ENCODE measurements around the gene FIGNL1.

FIGNL1 gene, protein sequence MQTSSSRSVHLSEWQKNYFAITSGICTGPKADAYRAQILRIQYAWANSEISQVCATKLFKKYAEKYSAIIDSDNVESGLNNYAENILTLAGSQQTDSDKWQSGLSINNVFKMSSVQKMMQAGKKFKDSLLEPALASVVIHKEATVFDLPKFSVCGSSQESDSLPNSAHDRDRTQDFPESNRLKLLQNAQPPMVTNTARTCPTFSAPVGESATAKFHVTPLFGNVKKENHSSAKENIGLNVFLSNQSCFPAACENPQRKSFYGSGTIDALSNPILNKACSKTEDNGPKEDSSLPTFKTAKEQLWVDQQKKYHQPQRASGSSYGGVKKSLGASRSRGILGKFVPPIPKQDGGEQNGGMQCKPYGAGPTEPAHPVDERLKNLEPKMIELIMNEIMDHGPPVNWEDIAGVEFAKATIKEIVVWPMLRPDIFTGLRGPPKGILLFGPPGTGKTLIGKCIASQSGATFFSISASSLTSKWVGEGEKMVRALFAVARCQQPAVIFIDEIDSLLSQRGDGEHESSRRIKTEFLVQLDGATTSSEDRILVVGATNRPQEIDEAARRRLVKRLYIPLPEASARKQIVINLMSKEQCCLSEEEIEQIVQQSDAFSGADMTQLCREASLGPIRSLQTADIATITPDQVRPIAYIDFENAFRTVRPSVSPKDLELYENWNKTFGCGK

DNA sequence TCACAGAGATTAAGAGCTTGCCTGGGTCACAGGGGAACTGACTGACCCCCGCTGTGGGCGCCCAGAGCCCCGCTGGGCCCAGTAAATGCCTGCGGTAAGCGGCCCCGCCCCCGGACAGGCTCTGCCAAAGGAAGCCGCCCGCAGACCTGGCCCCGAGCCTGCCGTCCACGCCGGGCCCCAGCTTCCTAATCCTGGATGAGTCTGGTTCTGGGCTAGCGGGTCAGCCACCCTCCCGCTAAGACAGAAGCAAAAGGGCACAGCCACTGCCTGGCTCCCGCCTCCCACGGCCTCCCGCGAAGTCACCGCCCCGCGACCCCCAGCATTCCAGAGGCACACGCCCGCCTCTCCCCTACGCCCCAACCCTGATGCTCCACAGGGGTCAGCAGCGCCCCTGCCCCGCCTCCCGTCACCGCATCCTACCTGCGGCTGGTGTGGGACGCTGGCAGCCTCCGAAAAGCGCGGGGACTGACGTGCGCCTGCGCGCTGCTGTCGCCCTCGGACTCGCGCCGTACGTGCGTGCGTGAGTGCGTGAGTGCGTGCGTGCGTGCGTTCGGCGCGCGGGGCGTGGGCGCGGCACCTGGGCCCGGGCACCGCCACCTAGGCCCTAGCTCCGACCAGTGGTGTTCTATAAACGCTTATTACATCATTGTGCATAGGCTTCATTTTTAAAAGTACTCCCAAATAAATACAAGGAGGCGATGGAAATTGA lies at the start of gene FIGNL1:
TSS of gene FIGNL1 (minus strand) at position 470 of the 709 bp plus-strand sequence. CDS start 3,063 bp downstream, outside the sequence.
- DNase-seq (ENCODE audit: low read depth), result peak; percentile 38

DNA sequence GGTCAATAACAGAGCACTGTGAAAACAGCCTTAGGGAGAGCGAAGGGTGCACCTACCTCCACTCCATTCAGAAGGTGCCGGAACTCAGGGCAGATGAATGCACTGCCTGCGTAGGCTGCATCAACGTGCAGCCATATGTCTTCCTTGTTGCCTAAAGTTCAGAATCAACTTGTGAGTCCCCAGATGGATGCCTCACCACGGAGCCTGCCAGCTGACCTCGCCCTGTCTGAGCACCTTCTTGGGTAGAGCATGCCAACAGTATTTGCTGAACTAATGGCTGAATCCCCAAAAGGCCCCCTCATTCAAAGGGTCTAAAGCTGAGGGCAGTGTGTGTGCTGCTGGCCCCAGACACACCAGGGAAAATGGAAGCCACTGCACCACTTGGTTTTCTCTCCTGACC lies 48.9 kb upstream of the FIGNL1 start:
- no peak for DNase-seq (ENCODE audit: low read depth)

DNA sequence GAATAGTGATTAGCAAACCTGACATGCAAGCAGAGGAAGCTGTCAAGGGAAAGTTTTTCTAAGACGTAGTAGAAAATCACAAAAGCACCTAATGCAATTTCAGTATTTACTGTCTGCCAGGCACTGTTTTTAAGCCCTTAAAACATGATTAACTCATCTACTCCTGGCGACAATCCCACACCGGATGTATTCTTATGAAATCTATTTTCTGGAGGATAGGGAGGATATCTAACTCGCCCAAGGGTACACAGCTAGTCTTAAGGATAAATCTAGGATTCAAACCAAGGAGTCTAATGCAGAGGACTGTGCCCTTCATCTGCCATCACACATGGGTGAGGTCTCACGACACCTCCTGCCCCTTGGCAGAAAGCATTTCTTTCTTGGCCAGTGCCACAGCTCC lies 47.8 kb upstream of the FIGNL1 start:
- DNase-seq (ENCODE audit: low read depth), result no peak

DNA sequence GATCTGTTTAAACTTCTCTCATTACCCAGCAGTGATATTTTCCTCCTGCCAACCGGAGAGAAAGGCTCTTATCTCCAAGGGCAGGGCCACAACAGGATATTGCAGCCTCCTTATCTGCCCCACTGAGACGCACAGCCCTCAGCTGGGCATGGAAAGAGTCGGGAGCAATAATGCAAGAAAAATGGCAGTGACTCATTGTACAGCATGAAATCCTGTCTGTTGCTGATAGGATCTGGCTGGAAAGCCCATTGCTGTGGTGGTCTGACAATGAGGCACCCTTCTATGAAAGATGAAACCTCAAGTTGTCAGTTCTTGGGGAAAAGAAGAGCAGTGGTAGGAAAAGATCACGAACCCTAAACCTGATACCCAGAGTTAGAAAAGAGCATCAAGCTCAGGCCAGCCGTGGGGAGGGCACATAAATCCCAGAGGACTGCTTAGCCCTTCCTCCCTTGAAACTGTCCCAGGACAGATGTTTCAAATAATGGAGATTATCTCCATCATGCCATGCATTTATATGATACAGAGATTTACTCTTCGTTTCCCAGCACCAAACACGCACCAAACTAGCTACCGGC lies 47.0 kb upstream of the FIGNL1 start:
- DNase-seq (ENCODE audit: low read depth), result no peak

DNA sequence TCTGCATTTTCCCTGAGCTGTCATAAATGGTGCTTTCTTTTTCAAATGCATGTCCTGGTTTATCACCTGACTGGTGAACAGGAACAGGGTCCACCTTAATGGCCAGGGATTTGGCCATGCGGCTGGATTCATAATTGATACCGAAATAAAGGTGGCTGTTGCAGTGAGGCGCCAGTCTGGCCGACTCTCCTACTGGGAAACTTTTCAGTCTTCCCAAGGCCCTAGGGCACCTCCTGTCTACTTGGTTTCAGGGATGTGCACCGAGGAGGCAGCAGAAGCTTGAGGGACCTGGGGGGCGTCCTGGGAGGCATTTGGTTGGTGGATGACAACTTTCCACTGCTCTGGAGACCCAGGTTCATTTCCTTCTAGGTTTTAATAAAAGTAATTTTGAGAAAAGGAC lies 46.4 kb upstream of the FIGNL1 start:
- no peak for DNase-seq (ENCODE audit: low read depth)

DNA sequence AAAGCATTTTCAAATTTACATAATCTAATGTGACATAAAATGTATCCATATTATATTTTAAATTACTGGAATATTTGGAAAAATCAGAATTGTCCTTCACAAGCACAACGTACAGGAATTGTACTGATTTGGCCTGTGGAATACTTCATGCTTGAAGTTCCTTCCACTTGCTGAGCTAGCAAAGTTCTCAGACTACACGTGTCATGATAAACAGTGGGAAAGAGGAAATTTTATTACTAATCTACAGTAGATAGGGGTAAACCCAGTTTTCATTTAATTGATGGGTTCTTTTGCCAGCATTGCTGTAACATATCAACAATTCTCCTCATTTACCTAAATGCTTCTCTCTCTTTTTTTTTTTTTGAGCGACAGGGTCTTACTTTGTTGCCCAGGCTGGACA lies 45.6 kb upstream of the FIGNL1 start:
- no peak for DNase-seq (ENCODE audit: low read depth)

DNA sequence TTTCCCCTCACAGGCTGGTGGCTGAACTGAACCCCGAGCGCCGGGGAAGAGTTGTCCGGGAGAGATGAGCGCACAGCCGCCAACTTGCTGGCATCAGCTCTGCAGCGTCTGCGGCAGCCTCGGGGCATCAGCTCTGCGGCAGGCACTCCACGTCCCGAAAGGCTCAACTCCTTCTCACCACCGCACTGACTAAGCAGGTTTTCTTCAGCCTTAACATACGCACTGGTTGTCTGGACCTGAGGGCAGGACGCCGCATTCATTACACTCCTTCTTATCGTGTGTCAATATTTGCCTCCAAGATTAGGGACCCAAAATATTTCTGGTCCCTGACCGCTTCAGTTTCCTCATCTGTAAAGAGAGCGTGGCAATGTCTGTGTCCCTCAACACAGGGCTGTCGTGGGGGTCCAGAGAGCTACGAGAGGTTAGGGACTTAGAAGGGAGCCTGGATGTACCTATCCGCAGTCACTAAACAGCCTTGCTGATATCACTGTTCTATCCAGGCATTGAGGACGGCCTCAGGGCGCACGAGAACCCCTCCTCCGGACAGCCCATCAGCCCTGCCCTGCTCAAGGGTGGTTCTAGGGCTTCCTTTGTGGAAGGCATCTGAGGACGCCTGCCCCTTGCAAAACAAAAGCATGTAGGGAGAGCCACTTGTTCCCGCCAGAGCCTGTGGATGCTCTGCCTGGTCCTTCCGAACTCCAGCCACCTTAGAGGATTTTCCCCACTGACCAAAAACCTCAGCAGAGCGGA lies 42.8 kb upstream of the FIGNL1 start:
- DNase-seq (ENCODE audit: low read depth), result no peak

DNA sequence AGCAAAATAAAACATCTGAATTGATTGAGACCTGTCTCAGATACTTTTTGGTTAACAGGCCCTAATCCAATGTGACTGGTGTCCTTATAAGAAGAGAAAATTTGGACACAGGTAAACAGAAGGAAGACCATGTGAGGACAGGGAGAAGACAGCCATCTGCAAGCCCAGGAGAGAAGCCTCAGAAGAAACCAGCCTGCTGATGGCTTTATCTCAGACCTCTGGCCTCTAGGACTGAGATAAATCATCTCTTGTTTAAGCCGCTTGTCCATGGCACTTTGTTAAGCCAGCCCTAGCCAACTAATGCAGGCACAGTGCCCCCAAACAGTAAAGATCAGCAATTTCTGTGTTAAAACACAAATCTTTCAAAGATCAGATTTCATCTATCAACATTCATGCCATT lies 41.8 kb upstream of the FIGNL1 start:
- no peak for DNase-seq (ENCODE audit: low read depth)

DNA sequence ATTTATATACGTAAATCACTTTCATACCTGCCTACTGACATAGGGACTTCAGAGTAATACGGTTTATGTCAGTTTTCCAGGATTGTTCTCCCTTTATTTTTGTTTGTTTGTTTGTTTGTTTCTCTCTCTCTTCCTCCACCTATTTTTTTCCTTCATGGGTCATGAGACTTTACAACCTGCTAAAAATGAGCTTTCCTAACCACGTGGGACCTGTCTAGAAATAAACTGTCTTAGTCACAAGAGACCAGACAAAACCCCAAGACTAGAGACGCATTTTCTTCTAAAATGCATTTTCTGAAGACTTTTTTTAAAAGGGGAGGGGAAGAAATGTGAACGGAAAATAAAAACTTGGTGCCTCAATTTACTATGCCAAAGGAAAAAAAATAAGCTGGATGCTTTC lies 41.1 kb upstream of the FIGNL1 start:
- DNase-seq (ENCODE audit: low read depth), result no peak

DNA sequence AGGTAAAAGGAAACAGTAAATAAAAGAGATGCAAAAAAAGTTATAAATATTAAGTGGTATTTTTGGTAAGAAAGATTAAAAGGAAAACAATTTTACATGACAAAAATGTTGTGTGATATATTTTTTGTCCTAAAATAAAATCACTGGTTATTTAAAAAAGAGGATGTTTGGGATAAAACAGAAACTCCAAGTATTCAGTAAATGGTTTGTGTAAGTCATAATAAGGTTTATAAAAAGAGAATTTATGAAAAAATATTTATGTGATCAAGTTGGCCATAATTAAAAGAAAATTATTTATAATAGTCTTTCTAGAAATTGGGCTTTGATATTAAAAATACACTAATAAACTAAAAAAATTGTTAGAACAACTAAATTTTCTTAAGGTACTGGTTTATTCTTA lies 38.2 kb upstream of the FIGNL1 start:
- DNase-seq (ENCODE audit: low read depth), result no peak

DNA sequence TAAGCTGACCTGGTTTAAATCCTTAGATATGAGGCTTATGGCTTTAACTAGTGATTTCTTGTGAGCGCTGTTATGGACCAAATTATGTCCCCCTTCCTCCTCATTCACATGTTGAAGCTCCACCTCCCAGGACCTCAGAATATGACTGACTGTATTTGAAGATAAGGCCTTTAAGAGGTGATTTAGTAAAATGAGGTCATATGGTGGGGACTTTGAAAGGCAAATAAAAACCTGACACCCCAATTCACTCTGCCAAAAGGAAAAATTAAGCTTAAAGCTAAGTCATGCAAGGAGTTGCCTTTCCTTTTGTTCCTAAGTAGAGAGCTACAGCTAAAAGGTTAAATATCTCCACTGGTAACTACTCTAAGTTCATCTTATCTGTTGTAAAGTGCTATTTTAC lies 36.4 kb upstream of the FIGNL1 start:
- DNase-seq (ENCODE audit: low read depth), result no peak

DNA sequence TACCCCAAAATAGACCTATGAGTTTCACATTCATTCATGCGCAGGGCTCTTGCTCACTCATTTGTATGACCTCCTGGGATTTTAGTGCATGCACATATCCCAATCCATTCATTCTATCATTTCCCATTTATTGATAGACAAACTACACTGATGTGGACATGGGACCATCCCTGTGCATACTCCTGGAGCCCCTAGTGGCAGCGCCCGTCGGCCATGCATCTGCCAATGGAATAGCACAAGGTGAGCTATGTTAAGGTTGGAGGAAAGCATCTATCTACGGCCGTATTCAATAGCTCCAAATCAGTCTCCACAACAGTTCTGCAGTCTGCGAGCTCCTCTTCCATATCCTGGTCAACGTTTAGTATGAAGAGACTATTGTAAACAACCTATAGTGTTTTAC lies 31.7 kb upstream of the FIGNL1 start:
- no peak for DNase-seq (ENCODE audit: low read depth)

DNA sequence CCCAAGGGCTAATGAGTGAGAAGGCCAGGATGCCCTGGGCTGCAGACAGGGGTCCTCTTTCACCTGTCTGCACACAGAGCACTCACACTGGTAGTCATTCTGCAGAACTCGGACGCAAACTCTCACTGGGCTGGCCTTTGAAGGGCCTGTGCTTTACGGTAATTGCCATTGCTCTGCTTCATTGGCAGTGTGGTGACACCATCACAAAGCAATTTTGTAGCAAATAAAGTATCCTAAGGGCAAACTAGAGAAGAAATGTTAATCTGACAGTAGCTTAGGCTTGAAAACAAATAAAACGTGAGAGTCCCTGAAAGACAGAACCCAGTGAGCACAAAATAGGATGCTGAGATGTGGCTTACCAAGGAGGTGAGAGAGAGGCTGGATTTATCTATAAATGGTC lies 30.6 kb upstream of the FIGNL1 start:
- DNase-seq (ENCODE audit: low read depth), result no peak

DNA sequence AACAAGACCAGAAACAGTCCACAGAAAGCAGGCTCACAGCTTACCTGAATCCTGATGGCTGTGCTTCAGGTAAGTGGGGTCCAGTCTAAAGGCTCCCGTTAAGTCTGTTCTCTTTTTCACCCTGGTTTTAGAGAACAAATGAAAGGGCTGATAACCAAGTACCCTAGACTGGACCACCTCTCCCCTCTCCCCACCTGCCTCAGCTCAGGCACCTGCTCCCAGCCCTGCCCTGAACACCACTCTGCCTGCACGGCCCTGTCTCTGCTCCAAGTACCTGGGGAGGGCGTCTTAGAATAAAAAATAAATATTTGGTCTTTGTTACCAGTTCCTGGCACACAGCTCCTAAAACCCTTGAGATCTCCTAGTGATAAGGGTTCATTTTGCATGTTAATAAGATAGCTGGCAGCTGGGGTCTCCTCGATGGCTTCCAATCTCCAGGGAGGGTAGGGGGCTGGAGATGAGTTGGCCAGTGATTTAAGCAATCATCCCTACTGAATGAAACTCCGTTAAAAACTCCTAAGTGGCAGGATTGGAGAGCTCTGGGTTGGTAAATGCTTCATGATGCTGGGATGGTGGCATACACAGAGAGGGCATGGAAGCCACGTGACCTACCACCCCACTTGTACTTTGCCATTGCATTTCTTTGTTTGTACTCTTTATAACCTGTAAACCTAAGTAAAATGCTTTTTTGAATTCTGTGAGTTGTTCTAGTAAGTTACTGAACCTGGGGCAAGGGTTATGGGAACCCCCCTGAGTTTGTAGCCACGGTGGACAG lies 29.8 kb upstream of the FIGNL1 start:
- DNase-seq (ENCODE audit: low read depth), result no peak

DNA sequence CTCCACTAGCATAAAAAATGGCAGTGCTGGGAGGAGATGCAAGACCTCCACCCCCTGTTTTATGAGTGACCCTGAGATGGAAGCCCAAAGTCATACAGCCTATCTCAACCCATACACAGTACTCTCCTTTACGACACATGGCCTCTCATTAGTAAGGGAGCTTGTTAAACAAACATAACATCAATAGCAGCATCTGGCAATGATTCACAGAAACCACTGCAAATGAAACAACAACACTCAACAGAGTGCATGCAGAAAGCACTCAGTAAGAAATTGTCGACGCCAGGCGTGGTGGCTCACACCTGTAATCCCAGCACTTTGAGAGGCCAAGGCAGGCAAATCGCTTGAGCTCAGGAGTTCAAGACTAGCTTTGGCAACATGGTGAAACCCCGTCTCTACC lies 27.5 kb upstream of the FIGNL1 start:
- DNase-seq (ENCODE audit: low read depth), result no peak

DNA sequence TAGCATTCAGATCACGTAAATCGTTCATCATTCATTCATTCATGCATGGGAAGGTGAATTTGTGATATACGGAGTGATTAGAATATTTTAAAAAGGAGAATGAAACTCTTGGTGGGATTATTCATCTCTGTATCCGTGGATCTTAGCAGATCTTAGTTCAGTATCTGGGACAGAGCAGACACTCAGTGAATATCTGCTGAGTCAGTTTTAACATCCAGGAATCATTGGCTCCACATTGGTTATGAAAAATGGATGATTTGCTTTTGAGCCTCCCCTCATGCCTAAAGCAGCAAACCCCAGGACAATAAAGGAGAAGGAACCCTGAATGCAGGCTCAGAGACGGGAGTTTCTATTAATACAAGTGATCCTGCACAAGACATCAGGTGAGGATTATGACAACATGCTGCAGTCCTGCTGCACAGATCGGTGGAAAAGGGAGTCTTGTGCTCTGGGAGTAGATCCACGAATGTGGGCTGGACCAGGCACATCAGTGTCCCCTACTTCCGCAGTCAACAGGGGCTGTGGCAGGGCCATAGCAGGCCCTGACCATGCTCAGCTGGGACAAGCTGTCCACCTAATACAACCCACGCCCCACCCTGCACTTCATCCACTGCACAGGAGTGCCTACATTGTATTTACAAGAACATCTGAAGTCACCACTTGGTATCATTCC lies 26.9 kb upstream of the FIGNL1 start:
- no peak for DNase-seq (ENCODE audit: low read depth)

DNA sequence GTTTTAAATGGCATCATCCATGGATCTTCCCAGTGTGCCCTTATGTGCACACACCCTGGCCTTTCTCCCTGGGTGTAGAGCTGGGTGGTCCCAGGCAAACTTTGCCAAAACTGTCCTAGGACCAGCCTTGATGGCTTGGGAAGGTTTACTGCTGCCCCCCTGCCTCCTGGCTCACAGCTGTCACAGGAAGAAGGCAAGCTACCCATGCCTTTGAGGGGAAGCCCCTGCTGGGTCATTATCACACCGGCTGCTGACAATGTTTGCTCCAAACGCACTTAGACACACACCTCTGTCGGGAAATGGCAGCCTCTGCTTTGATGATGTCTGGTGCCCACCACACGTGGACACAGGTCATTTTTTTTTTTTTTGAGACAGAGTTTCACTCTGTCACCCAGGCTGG lies 25.2 kb upstream of the FIGNL1 start:
- DNase-seq (ENCODE audit: low read depth), result no peak

DNA sequence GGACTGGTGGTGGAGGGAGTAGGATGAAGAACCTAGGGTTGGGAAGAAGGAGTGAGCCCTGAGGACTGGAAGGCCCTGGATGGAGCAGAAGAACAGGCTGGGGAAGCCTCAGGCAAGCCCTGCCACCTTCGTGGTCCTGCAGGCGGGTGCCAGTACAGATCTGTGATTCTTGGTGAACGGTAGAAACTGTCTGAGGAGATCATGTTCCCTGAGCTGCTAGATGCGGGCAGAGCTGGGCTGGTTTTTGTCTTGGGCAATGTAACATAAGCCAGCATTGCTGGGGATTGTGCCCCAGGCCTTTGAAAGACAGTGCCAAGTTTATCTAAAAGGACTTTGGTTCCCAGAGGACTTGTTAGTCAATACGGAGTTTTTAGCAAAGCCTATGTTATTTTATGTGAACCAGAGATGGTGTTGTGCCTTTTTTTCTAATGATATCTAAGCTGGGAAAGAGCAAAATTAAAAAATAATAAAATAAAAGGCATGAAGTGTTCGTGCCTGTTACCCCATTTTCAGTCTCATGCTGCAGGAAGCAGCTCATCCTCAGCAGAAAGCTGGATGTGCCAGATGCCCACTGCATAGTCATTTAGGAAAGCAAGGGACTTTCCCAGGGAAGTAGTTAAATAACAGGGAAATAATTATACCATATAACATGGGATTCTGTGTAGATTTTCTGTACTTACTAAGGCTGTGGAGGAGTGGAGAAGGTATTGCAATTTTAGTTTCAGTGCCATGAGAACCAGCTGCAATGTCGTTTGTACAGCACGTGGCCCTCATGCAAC lies 24.4 kb upstream of the FIGNL1 start:
- DNase-seq (ENCODE audit: low read depth), result no peak

DNA sequence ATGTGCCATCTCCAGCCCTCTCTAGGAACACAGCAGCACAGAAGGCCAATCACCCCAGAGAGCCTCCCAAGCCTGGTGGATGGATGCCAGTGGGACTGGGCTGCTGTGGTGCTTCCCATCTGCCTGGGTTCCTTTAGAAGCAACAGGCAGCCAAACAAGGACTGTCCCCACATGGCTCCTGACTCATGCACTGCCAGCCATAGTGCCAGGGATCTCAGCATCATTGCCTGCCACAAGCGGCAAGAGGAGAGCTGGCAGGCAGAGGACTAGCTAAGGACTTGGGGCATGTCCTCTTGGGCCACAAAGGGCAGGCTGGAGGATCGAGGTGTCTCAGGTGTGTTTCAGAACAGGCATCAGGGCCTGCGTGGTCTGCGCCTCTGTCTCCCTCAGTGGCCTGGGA lies 23.4 kb upstream of the FIGNL1 start:
- DNase-seq (ENCODE audit: low read depth), result no peak

DNA sequence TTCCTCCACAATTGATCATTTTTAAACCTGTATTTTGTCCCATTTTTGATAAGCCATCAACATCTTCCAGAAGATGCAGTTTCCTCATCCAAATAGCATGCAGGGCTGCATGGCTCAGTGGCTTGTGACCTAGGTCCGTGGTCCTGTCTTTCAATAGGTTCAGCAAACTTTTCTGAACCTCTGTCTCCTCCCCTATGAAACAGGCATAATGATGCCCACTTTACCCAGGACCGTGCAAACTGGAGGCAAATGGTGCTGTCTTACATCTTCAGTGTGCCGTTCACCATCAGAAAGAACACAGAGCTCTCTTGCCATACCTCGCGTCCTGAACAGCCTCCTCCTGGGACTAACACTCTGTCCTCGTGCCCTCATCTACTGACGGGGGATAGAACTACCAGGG lies 22.3 kb upstream of the FIGNL1 start:
- DNase-seq (ENCODE audit: low read depth), result no peak

Data from stimulated activated CD8-positive, alpha-beta memory T cell treated with anti-CD3 and anti-CD28 coated beads, Interleukin-15, amount 100 ng/mL, for 1 hour (primary cell).